Measurements from ENCODE around the gene CRKL.
"Not testable (repeated sequence)": the region's sequence is repeated elsewhere in the genome, so short reads cannot be mapped to it uniquely, and the experiment has no call there.

CRKL gene

DNA sequence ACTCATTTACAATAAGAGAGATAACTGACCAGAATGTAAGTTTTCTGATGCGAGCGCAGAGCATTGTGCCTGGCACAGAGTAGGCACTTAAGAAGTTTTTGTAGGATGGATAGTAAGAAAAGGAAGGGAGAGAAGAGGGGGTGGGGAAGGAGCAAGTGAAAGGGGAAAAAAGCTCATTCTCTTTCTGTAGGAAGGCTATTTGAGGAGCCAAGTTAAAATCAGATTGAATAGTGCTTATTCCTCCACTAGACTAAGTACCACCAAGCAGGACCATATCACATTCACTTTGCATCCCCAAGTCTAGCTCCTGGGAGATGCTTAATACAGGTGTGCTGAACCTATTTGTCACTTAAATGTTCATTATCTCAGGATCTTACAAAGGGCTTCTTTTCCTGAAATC, 14.1 kb upstream of the CRKL start:
- no peak for DNase-seq

DNA sequence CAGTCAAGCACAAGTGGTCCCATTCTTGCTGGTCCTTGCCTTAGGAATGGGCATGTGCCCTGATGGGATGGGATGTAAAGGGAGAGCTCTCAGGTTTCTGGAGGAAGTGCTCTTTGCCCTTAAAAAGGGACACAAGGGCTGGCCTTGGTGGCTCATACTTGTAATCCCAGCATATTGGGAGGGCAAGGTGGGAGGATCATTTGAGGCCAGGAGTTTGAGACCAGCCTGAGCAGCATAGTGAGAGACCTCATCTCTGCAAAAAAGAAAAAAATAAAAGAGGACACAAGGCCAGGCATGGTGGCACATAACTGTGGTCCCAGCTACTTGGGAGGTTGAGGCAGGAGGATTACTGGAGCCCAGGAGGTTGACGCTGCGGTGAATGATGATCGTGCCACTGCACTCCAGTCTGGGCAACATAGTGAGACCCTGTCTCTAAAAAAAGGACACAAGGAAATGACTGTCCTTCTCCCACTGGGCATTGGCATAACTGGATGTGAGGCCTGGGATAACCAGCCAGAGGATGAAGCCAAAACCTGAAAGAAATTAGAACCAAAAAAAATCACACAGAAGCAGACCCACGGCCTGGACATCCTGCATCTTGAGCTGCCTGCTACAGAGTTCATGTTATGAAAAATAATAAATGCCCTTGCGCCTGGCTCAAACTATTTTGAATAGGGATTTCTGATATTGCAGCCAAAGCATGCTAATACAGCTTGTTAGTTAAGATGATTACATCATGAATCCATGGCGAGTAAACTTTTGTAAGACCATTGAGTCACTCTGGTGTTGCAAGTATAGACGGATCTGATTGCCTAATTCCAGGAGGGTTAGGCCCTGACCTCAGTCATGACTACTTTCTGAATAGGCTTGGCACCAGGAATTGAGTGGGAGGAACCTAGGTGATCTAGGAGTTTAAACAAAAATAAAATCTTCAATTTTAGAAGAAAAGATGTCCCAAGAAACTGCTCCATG, 12.9 kb upstream of the CRKL start:
- DNase-seq: no peak

DNA sequence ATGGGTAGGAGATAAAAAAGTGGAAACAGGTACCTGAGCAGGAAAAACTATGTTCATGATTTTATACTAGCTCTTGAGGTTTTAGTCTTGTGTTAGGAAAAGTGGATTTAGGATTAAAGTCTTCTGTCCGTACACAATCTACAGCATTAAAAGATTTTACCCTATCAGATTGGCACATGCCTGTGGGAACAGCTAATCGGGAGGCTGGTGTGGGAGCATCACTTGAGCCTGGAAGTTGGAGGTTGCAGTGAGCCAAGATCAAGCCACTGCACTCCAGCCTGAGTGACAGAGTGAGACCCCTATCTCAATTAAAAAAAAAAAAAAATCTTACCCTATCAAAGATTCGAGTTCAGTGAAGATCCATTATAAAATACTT, 12.2 kb upstream of the CRKL start:
- no peak for DNase-seq

DNA sequence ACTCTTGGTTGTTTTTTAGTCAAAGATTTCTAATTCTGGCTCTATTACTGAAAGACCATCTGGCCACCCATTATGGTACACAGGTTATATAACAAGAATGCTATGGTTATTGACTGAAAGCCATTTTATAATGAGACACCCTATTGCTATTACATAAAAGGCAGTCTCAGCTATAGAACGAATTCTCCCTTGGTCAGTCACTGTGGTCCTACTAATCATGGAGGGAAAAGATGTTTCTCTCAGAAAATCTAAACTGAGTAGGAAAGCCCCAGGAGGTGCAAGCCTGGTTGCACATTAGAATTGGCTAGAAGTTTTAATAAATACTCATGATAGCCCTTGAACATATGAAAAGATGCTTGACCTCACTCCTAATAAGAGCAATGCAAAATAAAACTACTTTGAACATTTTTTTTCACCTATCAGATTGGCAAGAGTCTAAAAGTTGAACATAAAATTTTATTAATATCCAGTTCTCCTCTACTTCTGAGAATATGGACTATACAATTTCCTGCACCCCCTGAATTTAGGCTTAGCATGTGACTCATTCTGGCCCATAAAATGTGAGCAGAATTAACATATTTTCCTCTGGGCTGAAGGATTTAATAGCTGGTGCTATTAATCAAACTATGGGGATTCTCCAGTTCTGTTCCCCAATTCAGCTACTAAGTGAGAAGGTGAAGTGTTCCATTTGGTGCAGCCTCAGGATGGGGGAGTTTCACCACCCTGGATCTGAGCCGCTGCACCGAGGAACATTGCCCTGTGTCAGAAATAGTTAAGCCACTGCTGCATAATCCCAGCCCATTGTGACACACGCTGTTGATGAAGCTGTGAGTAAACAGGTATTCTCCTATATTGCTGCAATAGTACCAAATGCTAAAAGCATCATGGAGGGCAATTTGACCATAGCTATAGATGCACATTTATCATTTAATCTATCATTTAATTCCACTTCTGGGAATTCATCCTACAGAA, 11.5 kb upstream of the CRKL start:
- no peak for DNase-seq

DNA sequence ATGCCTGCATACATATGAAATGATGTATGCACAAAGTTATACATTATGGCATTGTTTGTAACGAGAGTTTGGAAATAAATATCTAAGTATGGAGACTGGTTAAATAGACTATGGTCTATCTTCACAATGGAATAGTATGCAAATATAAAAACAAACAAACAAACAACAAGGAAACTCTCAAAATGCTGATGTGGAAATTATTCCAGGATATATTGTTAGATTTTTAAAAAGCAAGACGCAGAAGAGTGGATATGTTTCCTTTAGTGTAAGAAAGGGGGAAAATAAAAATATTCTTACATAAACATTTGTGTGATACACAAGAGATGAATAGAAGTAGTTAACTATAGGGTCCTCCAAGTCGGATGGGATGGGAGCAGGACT, 10.8 kb upstream of the CRKL start:
- DNase-seq: no peak

DNA sequence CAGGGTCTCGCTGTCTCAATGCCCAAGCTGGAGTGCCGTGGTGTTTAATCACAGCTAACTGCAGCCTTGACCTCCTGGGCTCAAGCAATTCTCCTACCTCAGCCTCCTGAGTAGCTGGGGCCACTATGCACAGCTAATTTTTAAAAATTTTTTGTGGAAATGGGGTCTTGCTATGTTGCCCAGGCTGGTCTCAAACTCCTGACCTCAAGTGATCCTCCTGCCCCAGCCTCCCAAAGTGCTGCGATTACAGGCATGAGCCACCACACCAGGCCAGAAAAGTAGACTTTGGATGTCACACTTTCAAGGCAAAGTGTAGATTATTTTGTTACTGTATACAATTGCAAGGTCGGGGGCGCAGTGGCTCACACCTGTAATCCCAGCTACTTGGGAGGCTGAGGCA, 8.5 kb upstream of the CRKL start:
- not testable (repeated sequence) for DNase-seq

DNA sequence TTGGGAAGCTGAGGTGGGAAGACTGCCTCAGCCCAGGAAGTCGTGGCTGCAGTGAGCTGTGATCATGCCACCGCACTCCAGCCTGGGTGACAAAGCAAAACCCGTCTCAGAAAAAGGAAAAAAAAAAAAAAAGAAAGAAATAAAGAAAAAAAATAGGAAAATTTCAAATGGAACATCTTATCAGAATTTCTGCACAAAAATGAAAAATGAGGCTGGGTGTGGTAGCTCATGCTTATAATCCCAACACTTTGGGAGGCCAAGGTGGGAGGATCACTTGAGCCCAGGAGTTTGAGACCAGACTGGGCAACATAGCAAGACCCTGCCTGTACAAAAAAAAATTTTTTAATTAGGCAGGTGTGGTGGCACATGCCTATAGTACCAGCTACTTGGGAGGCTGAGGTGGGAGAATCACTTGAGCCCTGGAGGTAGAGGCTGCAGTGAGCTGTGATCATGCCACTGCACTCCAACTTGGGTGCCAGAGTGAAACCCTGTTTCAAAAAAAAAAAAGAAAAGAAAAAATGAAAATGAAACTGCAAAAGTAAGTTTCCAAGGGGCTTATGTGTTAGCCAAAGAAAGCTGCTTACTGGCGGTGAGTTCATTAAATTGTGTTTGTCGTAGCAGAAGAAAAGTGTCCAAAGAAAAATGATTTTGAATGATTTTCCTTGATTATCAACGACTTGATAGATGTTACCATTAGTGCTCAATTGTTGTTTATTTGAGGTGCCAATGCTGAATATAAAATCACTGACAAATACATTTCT, 7.5 kb upstream of the CRKL start:
- DNase-seq: peak; percentile 24

DNA sequence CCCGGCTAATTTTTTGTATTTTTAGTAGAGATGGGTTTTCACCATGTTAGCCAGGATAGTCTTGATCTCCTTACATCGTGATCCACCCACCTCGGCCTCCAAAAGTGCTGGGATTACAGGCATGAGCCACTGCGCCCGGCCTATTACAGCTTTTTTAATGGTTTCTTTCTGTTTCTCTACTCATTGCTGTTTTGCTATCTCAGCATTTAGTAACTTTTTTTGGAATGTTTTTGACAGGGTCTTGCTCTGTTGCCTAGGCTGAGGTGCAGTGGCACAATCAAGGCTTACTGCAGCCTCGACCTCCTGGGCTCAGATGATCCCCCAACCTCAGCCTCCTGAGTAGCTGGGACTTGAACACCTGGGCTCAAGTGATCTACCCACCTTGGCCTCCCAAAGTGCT, 4.7 kb upstream of the CRKL start:
- DNase-seq: no peak

DNA sequence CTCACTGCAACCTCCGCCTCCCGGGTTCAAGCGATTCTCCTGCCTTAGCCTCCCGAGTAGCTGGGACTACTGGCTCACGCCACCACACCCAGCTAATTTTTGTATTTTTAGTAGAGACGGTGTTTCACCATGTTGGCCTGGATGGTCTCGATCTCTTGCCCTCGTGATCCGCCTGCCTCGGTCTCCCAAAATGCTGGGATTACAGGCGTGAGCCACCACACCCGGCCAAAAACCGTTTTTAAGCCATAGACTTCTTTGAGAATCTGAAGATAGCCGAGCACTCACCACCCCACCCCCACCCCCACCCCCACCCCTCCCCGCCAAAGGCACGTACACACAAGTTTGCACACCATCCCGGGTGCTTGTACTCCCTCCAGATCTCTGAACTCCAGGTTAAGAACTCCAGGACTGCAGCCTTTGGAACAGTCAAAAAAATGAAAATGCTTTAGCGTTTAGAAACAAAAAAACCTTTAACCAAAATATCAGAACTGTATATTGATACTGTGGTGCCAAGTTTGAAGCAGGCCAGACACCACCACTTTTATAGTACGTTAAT, 1.5 kb downstream of the CRKL start:
- no peak for DNase-seq

DNA sequence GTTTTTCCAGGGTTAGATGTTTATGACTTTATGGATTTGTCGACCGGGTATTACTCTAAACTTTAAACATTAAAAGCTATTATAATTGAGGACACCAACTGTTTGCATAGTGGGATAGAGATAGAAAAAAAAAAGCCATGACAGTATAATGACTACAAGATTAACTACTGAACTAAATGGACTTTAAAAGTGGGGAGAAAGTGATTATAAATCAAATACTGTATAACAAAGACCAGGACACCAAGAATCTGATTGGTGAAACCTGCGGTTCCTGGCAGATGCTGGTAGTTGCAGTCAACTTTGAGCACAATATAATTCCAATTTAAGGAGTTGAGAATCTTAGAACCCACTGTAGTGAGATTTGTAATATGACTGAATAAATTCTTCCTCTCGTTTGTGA, 2.5 kb downstream of the CRKL start:
- DNase-seq: no peak

DNA sequence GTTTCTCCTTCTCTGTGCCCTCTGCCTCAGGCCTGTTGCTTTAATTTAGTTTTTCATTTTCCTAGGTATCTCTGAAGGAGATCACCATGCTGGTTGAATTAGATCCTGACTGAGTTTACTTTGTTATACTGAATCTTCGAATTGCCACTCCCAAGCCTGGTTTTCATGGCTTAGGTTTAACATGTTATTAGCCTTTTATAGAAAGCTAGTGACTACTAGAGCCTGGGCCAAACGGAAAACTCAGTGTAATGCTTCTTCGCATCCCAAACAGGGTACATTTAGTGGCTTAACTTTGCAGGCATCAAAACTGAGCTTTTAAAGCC, 3.6 kb downstream of the CRKL start:
- no peak for DNase-seq

DNA sequence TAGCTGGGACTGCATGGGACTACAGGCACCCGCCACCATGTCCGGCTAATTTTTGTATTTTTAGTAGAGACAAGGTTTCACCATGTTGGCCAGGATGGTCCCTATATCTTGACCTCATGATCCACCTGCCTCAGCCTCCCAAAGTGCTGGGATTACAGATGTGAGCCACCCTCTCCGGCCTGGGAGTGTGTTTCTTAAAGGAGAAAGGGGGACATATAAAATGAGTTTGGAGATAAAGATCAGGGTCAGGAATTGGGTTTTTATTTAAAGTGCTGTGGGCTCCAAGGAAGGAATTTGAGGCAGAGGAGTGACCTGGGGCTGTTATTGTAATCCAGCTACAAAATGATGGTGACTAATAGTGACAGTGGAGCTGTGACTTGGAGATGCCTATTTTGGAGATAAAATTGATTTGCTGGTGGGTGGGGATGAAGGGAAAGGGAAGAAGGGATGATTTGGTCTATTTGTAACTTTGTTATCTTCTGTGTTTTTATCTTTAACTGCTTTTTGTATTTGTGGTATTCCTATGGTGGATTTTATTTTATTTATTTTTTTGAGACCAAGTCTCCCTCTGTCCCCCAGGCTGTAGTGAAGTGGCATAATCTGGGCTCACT, 5.0 kb downstream of the CRKL start:
- DNase-seq: no peak

DNA sequence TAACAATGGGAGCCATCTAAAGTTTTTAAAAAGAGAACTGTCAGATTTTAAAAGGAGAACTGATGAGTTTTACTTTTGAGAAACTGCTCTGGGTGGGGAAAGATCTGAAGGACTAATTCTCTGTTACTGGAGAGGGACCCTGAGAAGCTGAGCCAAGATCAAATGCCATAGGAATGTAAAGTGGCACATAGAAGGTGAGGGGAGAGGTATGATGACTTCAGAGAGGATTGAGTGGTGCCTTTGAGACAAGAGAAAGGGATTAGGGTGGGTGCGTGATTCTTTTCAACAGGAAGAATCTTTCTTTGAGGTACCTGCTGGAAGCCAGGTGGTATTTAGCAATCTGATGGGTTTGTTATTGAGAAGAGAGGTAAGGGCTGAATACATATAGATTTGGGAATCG, 9.0 kb downstream of the CRKL start:
- no peak for DNase-seq

DNA sequence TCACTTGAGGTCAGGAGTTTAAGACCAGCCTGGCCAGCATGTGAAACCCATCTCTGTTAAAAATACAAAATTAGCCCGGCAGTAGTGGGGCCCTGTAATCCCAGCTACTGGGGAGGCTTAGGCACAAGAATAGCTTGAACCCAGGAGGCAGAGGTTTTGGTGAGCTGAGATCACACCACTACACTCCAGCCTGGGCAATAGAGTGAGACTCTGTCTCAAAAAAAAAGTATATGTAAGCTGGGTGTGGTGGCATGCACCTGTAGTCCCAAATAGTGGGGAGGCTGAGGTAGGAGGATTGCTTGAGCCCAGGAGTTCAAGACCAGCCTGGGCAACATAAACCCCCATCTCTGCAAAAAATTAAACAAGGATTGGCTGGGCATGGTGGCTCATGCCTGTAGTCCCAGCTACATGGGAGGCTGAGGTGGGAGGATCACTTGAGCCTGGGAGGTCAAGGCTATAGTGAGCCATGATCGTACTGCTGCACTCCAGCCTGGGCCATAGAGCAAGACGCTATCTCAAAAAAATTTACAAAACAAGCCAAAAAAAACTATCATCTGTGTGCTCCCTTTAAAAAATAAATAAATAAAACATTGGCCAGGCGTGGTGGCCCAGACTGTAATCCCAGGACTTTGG, 10.8 kb downstream of the CRKL start:
- no peak for DNase-seq

DNA sequence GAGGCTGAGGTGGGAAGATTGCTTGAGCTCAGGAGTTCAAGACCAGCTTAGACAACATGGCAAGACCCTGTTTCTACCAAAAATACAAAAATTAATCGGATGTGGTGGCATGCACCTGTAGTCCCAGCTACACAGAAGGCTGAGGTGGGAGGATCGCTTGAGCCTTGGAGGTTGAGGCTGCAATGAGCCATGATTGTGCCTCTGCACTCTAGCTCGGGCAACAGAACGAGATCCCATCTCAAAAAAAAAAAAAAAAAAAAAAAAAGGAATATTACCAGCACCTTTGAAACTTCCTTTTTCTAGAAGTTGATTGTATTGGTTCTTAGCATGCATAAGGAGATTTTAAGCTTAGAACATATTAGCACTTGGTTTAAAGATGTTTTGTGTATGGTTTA, 11.4 kb downstream of the CRKL start:
- DNase-seq: no peak

DNA sequence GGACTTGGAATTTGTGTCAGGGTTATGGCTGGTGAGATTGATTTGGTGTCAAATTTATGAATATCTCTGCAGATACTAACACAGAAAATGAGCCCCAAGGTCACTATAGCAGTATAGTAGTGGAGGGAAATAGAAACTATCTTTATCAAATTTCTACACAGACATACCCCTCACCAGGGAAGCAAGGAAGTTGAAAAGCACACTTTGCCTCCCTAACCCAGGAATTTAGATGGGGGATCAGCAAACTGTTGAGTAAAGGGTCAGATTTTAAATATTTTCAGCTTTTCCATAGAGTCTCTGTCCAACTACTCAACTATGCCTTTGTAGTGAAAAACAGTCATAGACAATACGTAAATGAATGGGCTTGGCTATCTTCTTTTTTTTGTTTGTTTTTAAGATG, 12.8 kb downstream of the CRKL start:
- no peak for DNase-seq

DNA sequence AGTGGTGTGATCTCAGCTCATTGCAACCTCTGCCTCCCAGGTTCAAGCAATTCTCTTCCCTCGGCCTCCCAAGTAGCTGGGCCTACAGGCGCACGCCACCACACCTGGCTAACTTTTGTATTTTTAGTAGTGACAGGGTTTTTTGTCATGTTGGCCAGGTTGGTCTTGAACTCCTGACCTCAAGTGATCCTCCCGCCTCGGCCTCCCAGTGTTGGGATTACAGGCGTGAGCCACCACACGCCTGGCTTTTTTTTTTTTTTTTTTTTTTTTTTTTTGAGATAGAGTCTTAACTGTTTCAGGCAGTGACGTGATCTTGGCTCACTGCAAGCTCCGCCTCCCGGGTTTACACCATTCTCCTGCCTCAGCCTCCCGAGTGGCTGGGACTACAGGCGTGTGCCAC, 13.2 kb downstream of the CRKL start:
- not testable (repeated sequence) for DNase-seq

DNA sequence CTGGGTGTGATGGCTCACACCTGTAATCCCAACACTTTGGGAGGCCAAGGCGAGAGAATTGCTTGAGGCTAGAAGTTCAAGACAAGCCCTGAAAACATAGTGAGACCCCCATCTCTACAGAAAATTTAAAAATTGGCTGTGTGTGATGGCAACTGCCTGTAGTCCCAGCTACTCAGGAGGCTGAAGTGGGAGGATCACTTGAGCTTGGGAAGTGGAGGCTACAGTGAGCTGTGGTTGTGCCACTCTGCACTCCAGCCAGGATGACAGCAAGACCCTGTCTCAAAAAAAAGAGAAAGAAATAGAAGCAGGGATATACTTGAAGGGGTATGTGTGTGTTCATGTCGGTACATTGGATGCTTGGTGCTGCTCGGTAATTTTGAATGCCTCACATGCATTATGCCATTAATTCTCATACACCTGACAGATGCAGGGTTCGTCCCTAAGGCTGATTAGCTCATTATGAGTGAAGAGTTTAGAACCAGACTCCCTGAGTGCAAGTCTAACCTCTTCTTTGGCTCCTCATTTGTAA, 14.0 kb downstream of the CRKL start:
- no peak for DNase-seq

DNA sequence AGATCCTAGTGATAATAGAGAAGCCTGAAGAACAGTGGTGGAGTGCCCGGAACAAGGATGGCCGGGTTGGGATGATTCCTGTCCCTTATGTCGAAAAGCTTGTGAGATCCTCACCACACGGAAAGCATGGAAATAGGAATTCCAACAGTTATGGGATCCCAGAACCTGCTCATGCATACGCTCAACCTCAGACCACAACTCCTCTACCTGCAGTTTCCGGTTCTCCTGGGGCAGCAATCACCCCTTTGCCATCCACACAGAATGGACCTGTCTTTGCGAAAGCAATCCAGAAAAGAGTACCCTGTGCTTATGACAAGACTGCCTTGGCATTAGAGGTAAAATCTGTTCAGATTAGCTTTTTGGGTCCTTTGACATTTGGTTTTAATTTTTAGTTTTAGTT, 16.7 kb downstream of the CRKL start:
- no peak for DNase-seq

DNA sequence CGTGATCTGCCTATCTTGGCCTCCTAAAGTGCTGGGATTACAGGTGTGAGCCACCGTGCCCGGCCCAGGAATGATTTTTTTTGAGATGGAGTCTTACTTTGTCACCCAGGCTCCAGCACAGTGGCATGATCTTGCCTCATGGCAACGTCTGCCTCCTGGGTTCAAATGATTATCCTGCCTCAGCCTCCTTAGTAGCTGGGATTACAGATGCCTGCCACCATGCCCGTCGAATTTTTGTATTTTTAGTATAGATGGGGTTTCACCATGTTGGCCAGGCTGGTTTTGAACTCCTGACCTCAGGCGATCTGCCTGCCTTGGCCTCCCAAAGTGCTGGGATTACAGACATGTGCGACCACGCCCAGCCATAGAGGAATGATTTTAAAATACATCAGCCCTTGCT, 17.8 kb downstream of the CRKL start:
- DNase-seq: not testable (repeated sequence)

DNA sequence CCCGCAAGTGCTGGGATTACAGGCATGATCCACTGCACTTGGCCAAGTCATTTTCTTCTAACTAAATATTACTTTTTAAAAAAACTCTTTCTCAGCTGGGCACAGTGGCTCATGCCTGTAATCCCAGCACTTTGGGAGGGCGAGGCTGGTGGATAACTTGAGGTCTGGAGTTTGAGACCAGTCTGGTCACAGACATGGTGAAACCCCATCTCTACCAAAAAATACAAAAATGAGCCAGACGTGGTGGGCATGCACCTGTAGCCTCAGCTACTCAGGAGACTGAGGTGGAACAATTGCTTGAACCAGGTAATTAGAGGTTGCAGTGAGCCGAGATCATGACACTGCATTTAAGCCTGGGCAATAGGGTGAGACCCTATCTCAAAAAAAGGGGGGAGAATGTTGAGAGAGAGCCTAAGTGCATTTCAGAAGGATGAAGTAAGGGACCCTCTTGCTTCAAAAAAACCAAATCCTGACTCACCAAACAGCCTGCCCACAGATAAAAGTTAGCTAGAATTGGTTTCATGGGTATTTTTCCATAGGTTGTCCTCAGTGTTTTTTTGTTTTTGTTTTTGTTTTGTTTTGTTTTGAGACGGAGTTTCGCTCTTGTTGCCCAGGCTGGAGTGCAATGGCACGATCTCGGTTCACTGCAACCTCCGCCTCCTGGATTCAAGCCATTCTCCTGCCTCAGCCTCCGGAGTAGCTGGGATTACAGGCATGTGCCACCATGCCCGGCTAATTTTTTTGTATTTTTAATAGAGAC, 18.8 kb downstream of the CRKL start:
- not testable (repeated sequence) for DNase-seq
